MM.1S (cell line): ENCODE data around the gene TXLNA.

ENCODE experiments used
- CTCF ChIP-seq: fragments of 300-600 bp; sonication (generic); IDR thresholded peaks from 2 replicates; pipeline ENCODE4 v1.5.1; 2016; ENCODE audit warnings: antibody characterized with exemption, low read length, mixed read lengths
- EZH2 ChIP-seq: fragments of 300-600 bp; sonication (generic); optimal IDR thresholded peaks from 2 replicates; pipeline ENCODE3; 2017; ENCODE audit warnings: low read depth, mild to moderate bottlenecking, antibody characterized with exemption, low read length, mixed read lengths

- TF ChIP-seq CTCF (no peak), EZH2 (no peak)
Observed at GRCh38 chr1:32159189-32159588, 20.3 kb upstream of the TXLNA start.
